Activated T-cell treated with anti-CD3 and anti-CD28 coated beads, Interleukin-2, amount 50 U/mL, for 24 hours (primary cell): ENCODE results near the gene LACTBL1.

Experiments
- DNase-seq: peaks from one replicate; pipeline ENCODE4 v3.0.0-alpha.2; 2020
- H3K27ac Mint-ChIP-seq: 2 replicates; pipeline ENCODE4 v1.8.0; 2020; ENCODE audit warnings: mild to moderate bottlenecking, mixed read lengths
- H3K27me3 Mint-ChIP-seq: 2 replicates; pipeline ENCODE4 v1.8.0; 2020; ENCODE audit warnings: mixed read lengths
- H3K36me3 Mint-ChIP-seq: 2 replicates; pipeline ENCODE4 v1.8.0; 2020; ENCODE audit warnings: low read depth, mixed read lengths
- H3K4me1 Mint-ChIP-seq: 2 replicates; pipeline ENCODE4 v1.8.0; 2020; ENCODE audit warnings: low read depth, mixed read lengths
- H3K4me3 Mint-ChIP-seq: 2 replicates; pipeline ENCODE4 v1.8.0; 2020; ENCODE audit warnings: mild to moderate bottlenecking, moderate library complexity, mixed read lengths
- H3K9me3 Mint-ChIP-seq: 2 replicates; pipeline ENCODE4 v1.8.0; 2020; ENCODE audit warnings: mixed read lengths

Gene LACTBL1

DNA sequence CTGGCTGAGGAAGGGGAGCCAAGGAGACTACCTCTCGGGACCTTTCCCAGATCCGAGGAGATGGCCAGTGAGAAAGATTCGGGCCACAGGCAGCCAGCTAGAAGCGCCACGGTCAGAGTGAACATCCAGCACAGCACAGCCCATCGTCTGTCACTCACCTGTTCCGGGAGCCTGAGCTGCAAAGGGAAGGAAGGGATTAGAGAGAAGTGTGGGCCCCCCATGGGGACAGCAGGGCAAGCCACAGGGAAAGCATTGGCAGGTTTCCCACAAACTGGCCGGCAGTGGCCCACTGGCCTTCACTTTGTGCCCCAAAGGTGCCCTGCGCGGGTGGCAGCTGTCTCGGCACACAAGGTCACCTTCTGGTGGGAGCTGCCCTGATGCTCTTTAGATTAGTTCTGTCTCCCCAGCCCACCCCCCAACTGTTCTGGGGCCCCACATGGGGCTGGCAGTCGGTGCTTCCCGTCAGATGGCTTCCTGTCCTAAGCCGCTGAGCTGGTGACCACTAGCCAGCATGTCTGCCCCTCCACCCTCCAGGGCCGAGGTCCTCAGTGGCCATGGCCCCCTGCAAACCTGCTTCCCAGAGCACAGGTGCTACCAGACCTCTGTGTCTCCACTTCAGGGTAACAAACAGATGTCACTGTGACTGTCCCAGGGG, 56.7 kb downstream of the LACTBL1 start:
- no peaks in the 10 kb centered on the region for H3K36me3 Mint-ChIP-seq
- DNase-seq = no peak
- H3K27ac Mint-ChIP-seq = no peak overlapping the region
- no peaks in the 10 kb centered on the region for H3K4me1 Mint-ChIP-seq
- no peak overlapping the region for H3K4me3 Mint-ChIP-seq
- peaks cover 9% of the 10 kb centered on the region for H3K27me3 Mint-ChIP-seq
- H3K9me3 Mint-ChIP-seq = no peaks in the 10 kb centered on the region

- Mint-ChIP-seq H3K36me3 (no peaks in the 10 kb centered on the region), H3K9me3 (no peaks in the 10 kb centered on the region), H3K4me3 (no peak overlapping the region), H3K27me3 (peaks cover 9% of the 10 kb centered on the region), H3K27ac (no peak overlapping the region), H3K4me1 (no peaks in the 10 kb centered on the region)
- DNase-seq = no peak
Measured at GRCh38 chr1:22915231-22915630, 57.4 kb downstream of the LACTBL1 start.

- DNase-seq = no peak
- H3K9me3 Mint-ChIP-seq = no peaks in the 10 kb centered on the region
- no peak overlapping the region for H3K27ac Mint-ChIP-seq
- no peaks in the 10 kb centered on the region for H3K4me1 Mint-ChIP-seq
- H3K4me3 Mint-ChIP-seq = no peak overlapping the region
- H3K27me3 Mint-ChIP-seq = peaks cover 9% of the 10 kb centered on the region
- no peaks in the 10 kb centered on the region for H3K36me3 Mint-ChIP-seq
Measured at GRCh38 chr1:22914633-22915217, 57.9 kb downstream of the LACTBL1 start.

DNA sequence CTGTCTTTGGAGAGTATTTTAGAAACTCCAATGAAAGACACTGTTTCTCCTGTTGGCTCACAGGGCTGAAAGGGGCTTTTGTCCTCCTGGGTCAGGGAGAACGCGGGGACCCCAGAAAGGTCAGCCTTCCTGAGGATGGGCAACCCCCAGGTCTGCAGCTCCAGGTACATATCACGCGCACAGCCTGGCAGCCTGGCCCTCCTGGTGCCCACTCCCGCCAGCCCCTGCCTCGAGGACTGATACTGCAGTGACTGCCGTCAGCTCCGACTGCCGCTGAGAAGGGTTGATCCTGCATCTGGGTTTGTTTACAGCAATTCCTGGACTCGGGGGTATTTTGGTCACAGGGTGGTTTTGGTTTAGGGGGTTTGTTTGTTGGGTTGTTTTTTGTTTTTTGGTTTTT, 58.5 kb downstream of the LACTBL1 start:
- Mint-ChIP-seq H3K27ac (no peak overlapping the region), H3K36me3 (no peaks in the 10 kb centered on the region), H3K4me3 (no peak overlapping the region), H3K4me1 (no peaks in the 10 kb centered on the region), H3K27me3 (peaks cover 9% of the 10 kb centered on the region), H3K9me3 (no peaks in the 10 kb centered on the region)
- DNase-seq = no peak

DNA sequence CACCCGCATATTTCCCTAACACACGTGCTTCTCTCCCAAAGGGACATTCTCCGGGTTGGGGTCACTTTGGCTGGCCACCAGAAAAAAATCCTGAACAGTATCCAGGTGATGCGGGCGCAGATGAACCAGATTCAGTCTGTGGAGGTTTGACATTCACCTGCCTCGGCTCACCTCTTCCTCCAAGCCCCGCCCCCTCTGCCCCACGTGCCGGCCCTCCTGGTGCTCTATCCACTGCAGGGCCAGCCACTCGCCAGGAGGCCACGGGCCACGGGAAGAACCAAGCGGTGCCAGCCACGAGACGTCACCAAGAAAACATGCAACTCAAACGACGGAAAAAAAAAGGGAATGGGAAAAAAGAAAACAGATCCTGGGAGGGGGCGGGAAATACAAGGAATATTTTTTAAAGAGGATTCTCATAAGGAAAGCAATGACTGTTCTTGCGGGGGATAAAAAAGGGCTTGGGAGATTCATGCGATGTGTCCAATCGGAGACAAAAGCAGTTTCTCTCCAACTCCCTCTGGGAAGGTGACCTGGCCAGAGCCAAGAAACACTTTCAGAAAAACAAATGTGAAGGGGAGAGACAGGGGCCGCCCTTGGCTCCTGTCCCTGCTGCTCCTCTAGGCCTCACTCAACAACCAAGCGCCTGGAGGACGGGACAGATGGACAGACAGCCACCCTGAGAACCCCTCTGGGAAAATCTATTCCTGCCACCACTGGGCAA, 59.1 kb downstream of the LACTBL1 start:
- H3K9me3 Mint-ChIP-seq = no peaks in the 10 kb centered on the region
- no peaks in the 10 kb centered on the region for H3K36me3 Mint-ChIP-seq
- H3K27me3 Mint-ChIP-seq = peaks cover 9% of the 10 kb centered on the region
- H3K4me1 Mint-ChIP-seq = no peaks in the 10 kb centered on the region
- no peak overlapping the region for H3K27ac Mint-ChIP-seq
- H3K4me3 Mint-ChIP-seq = no peak overlapping the region
- DNase-seq = no peak

DNA sequence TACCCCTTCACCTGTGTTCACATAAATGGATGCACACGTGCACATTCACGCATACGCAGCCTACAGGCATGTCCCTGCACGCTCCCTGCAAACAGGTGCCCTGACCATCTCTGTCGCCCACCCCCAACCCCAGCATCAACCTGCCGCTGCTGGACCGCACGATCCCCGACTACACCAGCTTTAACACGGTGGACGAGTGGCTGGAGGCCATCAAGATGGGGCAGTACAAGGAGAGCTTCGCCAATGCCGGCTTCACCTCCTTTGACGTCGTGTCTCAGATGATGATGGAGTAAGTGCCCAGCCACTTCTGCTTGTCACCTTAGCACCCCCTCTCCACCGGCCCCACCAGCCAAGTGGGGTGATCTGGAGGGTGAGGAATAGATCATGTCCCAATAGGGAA, 60.4 kb downstream of the LACTBL1 start:
- H3K4me3 Mint-ChIP-seq = no peak overlapping the region
- no peaks in the 10 kb centered on the region for H3K9me3 Mint-ChIP-seq
- H3K4me1 Mint-ChIP-seq = no peaks in the 10 kb centered on the region

DNA sequence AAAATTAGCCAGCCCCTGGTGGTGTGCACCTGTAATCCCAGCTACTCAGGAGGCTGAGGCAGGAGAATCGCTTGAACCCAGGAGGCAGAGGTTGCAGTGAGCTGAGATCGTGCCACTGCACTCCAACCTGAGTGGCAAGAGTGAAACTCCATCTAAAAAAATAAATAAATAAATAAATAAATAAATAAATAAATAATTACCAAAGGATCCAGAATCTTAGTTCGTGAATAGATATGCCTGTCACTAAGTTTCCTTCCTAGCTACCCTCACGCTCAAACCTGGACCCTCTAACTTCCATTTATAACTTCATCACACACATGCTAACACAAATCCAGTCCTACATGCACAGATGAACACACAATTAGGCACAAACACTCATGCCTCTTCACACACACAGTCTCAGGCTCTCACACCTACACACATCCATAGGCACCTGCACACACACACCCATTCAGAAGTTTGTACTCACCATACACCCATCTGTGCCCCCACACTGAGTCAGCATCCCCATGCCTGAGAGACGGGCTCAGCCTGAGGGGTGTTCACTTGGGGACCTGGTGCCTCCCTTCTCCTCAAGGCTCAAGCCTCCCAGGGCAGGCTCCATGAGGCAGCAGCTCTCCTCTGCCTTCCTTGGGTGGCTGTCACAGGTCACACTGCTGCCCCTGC, 61.5 kb downstream of the LACTBL1 start:
- Mint-ChIP-seq H3K4me1 (no peaks in the 10 kb centered on the region), H3K4me3 (no peak overlapping the region), H3K27me3 (peaks cover 5% of the 10 kb centered on the region), H3K36me3 (no peaks in the 10 kb centered on the region), H3K9me3 (no peaks in the 10 kb centered on the region), H3K27ac (no peak overlapping the region)
- DNase-seq = no peak

More for the DNA sequence above, 60.4 kb downstream of the LACTBL1 start:
- H3K36me3 Mint-ChIP-seq = no peaks in the 10 kb centered on the region
- peaks cover 9% of the 10 kb centered on the region for H3K27me3 Mint-ChIP-seq
- no peak for DNase-seq
- H3K27ac Mint-ChIP-seq = no peak overlapping the region

DNA sequence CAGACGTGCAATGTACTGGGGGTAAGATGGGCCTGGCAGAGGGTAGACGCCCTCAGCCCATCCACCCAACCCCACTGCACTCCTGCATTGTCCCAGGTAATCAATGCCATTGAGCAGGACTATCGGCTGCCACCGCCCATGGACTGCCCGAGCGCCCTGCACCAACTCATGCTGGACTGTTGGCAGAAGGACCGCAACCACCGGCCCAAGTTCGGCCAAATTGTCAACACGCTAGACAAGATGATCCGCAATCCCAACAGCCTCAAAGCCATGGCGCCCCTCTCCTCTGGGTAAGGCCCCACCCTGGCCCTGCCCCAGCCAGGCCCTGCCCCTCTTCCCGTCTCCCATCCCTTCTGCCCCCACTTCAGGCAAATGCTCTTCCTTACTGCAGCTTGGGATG, 62.4 kb downstream of the LACTBL1 start:
- Mint-ChIP-seq H3K27me3 (no peaks in the 10 kb centered on the region), H3K27ac (no peak overlapping the region), H3K9me3 (no peaks in the 10 kb centered on the region), H3K4me3 (no peak overlapping the region), H3K36me3 (no peaks in the 10 kb centered on the region), H3K4me1 (no peaks in the 10 kb centered on the region)
- no peak for DNase-seq

DNA sequence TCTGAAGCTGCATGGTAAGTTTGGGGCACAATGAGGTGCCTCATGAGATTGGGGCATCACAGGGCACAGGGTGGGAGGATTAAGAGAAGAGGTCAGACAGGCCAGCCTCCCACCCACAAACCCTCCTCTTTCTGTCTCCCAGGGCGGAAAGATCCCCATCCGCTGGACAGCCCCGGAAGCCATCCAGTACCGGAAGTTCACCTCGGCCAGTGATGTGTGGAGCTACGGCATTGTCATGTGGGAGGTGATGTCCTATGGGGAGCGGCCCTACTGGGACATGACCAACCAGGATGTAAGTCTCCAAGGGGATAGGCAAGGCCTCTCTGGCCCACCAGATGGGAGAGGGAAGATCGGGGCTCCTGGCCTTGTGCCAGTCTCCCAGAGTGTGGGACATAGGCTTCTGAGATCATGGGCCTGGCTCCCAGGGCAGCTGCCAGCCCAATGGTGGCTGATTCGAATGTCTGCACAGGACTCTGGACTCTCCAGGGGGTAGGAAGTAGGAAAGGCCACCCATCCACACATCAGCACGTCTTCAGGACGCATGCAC, 63.7 kb downstream of the LACTBL1 start:
- no peak overlapping the region for H3K4me3 Mint-ChIP-seq
- no peaks in the 10 kb centered on the region for H3K9me3 Mint-ChIP-seq
- no peaks in the 10 kb centered on the region for H3K36me3 Mint-ChIP-seq
- no peak overlapping the region for H3K27ac Mint-ChIP-seq
- DNase-seq = no peak
- no peaks in the 10 kb centered on the region for H3K27me3 Mint-ChIP-seq
- no peaks in the 10 kb centered on the region for H3K4me1 Mint-ChIP-seq

DNA sequence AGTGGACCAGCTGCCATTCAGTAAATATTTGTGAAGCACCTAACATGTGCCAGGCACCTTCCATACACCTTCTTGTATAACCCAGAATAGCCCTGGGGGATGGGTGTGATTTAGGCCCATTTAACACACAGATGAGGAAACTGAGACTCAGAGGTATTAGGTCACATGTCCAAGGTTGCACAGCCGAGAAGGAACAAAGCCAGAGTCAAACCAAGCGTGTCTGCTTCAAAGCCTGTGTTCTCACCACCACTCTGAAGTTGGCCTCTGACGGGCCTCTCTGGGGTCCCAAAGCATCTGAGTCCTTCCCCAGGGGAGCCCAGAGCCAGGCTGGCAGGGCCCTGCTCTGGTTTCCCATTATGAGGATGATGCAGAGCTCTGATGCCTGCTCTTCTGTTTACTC, 65.1 kb downstream of the LACTBL1 start:
- no peak overlapping the region for H3K4me3 Mint-ChIP-seq
- H3K27ac Mint-ChIP-seq = no peak overlapping the region
- H3K36me3 Mint-ChIP-seq = no peaks in the 10 kb centered on the region
- H3K27me3 Mint-ChIP-seq = no peaks in the 10 kb centered on the region
- H3K4me1 Mint-ChIP-seq = no peaks in the 10 kb centered on the region
- no peak for DNase-seq
- no peaks in the 10 kb centered on the region for H3K9me3 Mint-ChIP-seq

DNA sequence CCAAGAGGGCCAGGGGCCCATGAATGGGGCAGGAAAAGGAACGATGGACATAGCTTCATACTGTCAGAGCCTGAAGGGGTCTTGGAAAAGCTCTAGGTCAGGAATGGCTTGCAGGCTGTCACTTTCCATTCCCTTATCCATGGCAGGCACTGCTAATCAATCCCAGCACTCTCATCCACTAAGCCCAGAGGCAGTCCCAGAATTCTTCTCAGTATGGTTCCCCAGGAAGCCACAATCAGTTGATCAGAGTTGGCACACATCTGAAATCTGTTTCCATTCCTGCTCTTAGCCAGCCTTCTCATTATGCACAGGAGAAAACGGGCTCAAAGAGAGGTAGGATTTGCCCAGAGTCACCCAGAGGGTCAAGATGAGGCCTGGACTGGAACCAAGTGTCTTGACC, 65.7 kb downstream of the LACTBL1 start:
- no peak overlapping the region for H3K27ac Mint-ChIP-seq

DNA sequence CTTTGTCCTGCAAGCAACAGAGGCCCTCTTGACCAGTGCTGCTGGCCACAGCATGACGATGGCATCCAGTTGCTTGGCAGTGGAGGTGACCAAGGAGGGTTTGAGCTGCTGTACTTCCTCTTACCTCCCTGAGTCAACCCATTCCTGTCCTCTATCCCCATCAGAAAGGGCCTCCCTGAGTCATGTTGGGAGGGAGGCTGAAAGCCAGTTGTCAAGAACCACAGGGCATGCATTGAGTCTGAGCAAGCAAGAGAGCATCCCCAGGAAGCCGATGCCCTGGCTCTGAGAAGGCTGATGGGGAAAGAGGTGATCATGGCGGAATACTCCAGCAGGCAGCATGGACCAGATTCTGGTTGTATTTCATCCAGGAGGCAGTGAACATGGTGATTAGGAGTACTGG, 69.6 kb downstream of the LACTBL1 start:
- Mint-ChIP-seq H3K9me3 (no peaks in the 10 kb centered on the region), H3K27ac (no peak overlapping the region), H3K4me3 (no peak overlapping the region), H3K27me3 (peaks cover 11% of the 10 kb centered on the region), H3K4me1 (no peaks in the 10 kb centered on the region), H3K36me3 (no peaks in the 10 kb centered on the region)
- DNase-seq = no peak

More for the DNA sequence above, 65.7 kb downstream of the LACTBL1 start:
- Mint-ChIP-seq H3K27me3 (no peaks in the 10 kb centered on the region), H3K36me3 (no peaks in the 10 kb centered on the region), H3K4me1 (no peaks in the 10 kb centered on the region), H3K4me3 (no peak overlapping the region), H3K9me3 (no peaks in the 10 kb centered on the region)
- DNase-seq = no peak
